ENCODE results near the gene OASL. TPM values are rescaled to one million over a fixed set of nuclear protein-coding genes. Genes with fewer than 3 reads are reported as not detected.

OASL gene
- total and polyA plus RNA-seq, 12 donors: 0.06 to 1.9 (median 0.56) TPM; not detected in 1

GRCh38 chr12:120979220-120979861 lies 59.7 kb downstream of the OASL start:
- Histone ChIP-seq H3K36me3 (replicated peaks in 1 of 2) (no peaks in the 10 kb centered on the region), H3K4me3 (no peak overlapping the region), H3K27ac (no peak overlapping the region), H3K27me3 (no peaks in the 10 kb centered on the region), H3K9me3 (replicated peaks in 1 of 3) (no peaks in the 10 kb centered on the region), H3K4me1 (replicated peaks in 1 of 2) (no peaks in the 10 kb centered on the region)
- TF ChIP-seq, protein P1, sequence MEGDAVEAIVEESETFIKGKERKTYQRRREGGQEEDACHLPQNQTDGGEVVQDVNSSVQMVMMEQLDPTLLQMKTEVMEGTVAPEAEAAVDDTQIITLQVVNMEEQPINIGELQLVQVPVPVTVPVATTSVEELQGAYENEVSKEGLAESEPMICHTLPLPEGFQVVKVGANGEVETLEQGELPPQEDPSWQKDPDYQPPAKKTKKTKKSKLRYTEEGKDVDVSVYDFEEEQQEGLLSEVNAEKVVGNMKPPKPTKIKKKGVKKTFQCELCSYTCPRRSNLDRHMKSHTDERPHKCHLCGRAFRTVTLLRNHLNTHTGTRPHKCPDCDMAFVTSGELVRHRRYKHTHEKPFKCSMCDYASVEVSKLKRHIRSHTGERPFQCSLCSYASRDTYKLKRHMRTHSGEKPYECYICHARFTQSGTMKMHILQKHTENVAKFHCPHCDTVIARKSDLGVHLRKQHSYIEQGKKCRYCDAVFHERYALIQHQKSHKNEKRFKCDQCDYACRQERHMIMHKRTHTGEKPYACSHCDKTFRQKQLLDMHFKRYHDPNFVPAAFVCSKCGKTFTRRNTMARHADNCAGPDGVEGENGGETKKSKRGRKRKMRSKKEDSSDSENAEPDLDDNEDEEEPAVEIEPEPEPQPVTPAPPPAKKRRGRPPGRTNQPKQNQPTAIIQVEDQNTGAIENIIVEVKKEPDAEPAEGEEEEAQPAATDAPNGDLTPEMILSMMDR (IDR thresholded peaks at IDR 0.05): no peak
- TF ChIP-seq POLR2A (IDR thresholded peaks at IDR 0.05): no peak
- no peak for DNase-seq
- intact Hi-C loops (cut with DNase I): loop anchor here (10.0 kb wide), 3 partner anchors 225 to 395 kb away; partner anchors contain the start of genes CABP1 (in 2 of the 2) and POP5 (in 1 of the 2)
- WGBS, 4 donors: 81 to 89% (median 87%) methylated on average over 9 to 10 of the region's 10 CpGs

DNA sequence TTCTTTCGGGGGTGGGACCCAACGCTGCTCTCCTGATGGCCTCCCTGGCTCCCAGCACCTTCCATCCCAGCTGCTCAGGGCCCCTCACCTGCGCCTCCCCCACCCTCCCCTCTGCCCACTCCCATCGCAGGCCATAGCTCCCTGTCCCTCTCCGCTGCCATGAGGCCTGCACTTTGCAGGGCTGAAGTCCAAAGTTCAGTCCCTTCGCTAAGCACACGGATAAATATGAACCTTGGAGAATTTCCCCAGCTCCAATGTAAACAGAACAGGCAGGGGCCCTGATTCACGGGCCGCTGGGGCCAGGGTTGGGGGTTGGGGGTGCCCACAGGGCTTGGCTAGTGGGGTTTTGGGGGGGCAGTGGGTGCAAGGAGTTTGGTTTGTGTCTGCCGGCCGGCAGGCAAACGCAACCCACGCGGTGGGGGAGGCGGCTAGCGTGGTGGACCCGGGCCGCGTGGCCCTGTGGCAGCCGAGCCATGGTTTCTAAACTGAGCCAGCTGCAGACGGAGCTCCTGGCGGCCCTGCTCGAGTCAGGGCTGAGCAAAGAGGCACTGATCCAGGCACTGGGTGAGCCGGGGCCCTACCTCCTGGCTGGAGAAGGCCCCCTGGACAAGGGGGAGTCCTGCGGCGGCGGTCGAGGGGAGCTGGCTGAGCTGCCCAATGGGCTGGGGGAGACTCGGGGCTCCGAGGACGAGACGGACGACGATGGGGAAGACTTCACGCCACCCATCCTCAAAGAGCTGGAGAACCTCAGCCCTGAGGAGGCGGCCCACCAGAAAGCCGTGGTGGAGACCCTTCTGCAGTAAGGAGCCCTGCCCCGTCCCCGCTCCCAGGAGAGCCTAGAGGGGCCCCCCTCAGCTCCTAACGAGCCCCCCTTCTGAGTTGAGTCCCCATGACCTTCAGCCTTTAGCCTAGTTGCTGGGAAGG lies 60.5 kb downstream of the OASL start, which contains the start of gene HNF1A:
HNF1A (plus strand) TSS at position 248 of the 924 bp plus-strand sequence; CDS start at position 474, 226 bp downstream.
- Histone ChIP-seq H3K36me3 (replicated peaks in 1 of 2) (no peaks in the 10 kb centered on the region), H3K27ac (no peak within 1 kb of the TSS), H3K9me3 (replicated peaks in 1 of 3) (no peaks in the 10 kb centered on the region), H3K27me3 (no peaks in the 10 kb centered on the region), H3K4me1 (replicated peaks in 1 of 2) (no peaks in the 10 kb centered on the region), H3K4me3 (no peak within 1 kb of the TSS)
- no peak for TF ChIP-seq POLR2A (IDR thresholded peaks at IDR 0.05)
- TF ChIP-seq, protein P1 (IDR thresholded peaks at IDR 0.05): no peak
- no peak for DNase-seq
- intact Hi-C loops (cut with DNase I): loop anchor here (10.0 kb wide), 3 partner anchors 224 to 394 kb away; partner anchors contain the start of genes CABP1 (in 2 of the 2) and POP5 (in 1 of the 2)
- WGBS, 4 donors: 76 to 82% (median 81%) methylated on average over 13 to 40 of the region's 40 CpGs

DNA sequence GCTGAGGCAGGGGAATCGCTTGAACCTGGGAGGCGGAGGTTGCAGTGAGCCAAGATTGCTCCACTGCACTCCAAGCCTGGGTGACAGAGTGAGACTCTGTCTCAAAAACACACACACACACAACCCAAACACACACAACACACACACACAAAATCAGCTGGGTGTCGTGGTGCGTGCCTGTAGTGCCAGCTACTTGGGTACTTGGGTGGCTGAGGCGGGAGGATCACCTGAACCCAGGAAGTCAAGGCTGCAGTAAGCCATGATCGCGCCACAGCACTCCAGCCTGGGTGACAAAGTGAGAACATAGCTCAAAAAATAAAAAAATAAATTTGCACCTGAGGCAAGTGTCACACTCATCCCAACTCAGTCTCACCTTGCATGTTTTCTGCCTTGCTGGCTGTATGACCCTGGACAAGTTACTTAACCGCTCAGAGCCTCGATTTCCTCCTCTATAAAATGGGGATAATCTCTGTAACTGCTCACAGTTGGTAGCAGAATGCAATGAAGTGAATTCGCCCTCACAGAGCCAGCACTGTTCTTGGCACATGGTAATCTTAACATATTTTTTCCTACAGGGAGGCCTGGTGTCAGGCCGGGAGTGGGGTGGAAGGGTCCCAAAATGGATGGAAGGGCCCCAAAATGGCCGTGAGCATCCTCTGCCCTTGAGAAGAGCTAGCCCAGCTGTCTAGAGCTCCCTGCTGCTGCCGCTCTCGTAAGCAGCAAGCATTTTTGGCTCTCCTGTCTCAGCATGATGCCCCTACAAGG lies 61.3 kb downstream of the OASL start:
- no peak for DNase-seq
- 89 to 94% (median 92%) methylated on average over 12 to 14 of the region's 14 CpGs for WGBS, 4 donors
- TF ChIP-seq POLR2A (IDR thresholded peaks at IDR 0.05): no peak
- TF ChIP-seq, protein P1 (IDR thresholded peaks at IDR 0.05): no peak
- Histone ChIP-seq H3K27ac (no peak overlapping the region), H3K4me1 (replicated peaks in 1 of 2) (no peaks in the 10 kb centered on the region), H3K9me3 (replicated peaks in 1 of 3) (no peaks in the 10 kb centered on the region), H3K4me3 (no peak overlapping the region), H3K36me3 (replicated peaks in 1 of 2) (no peaks in the 10 kb centered on the region), H3K27me3 (no peaks in the 10 kb centered on the region)
- intact Hi-C loops (cut with DNase I): loop anchor here (10.0 kb wide), 3 partner anchors 223 to 393 kb away; partner anchors contain the start of genes CABP1 (in 2 of the 2) and POP5 (in 1 of the 2)
